Measurements from ENCODE around the gene CDH12.

The CDH12 gene

DNA sequence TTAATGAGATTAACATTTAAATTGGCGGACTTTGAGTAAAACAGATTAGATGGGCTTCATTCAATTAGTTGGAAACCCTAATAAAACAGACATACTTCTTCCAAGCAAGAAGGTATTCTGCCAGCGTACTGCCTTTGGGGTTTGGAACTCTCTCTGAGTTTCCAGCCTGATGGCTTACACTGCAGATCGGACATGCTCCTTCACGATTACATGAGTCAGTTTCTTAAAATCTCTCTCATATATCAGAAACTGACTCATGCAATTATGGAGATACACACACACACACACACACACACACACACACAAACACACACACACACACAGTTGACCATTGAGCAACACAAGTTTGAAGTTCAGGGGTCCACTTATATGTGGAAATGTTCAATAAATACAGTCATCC, 789.4 kb downstream of the CDH12 start:
- no peaks in the 10 kb centered on the region for H3K4me1 ChIP-seq (ENCODE audit: insufficient read depth, low read length, severe bottlenecking)
- H3K4me3 ChIP-seq (ENCODE audit: low read depth, low read length, poor library complexity, severe bottlenecking): no peak overlapping the region
- no peaks in the 10 kb centered on the region for H4K20me1 ChIP-seq (ENCODE audit: insufficient read depth, low read length)
- no peak for TF ChIP-seq EZH2 (IDR thresholded peaks at IDR 0.05; ENCODE audit: borderline replicate concordance, low read length)
- TF ChIP-seq, protein P1, sequence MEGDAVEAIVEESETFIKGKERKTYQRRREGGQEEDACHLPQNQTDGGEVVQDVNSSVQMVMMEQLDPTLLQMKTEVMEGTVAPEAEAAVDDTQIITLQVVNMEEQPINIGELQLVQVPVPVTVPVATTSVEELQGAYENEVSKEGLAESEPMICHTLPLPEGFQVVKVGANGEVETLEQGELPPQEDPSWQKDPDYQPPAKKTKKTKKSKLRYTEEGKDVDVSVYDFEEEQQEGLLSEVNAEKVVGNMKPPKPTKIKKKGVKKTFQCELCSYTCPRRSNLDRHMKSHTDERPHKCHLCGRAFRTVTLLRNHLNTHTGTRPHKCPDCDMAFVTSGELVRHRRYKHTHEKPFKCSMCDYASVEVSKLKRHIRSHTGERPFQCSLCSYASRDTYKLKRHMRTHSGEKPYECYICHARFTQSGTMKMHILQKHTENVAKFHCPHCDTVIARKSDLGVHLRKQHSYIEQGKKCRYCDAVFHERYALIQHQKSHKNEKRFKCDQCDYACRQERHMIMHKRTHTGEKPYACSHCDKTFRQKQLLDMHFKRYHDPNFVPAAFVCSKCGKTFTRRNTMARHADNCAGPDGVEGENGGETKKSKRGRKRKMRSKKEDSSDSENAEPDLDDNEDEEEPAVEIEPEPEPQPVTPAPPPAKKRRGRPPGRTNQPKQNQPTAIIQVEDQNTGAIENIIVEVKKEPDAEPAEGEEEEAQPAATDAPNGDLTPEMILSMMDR (IDR thresholded peaks at IDR 0.05; ENCODE audit: low read length): no peak
- no peaks in the 10 kb centered on the region for H3K79me2 ChIP-seq (ENCODE audit: insufficient read depth, low read length)
- no peak overlapping the region for H3K4me2 ChIP-seq (ENCODE audit: low read length)
- no peaks in the 10 kb centered on the region for H3K27me3 ChIP-seq (ENCODE audit: insufficient read depth, low read length)
- H3F3A ChIP-seq (ENCODE audit: insufficient read depth, low read length): no peaks in the 10 kb centered on the region
- no peak overlapping the region for H2AFZ ChIP-seq (ENCODE audit: low read length)
- no peaks in the 10 kb centered on the region for H3K36me3 ChIP-seq (ENCODE audit: insufficient read depth, low read length)
- no peaks in the 10 kb centered on the region for H3K9me2 ChIP-seq (ENCODE audit: low read depth, low read length)
- H3K9ac ChIP-seq (ENCODE audit: low read length): no peak overlapping the region
- no peaks in the 10 kb centered on the region for H3K9me3 ChIP-seq (ENCODE audit: low read length)
- no peak overlapping the region for H3K27ac ChIP-seq (ENCODE audit: low read depth, low read length, poor library complexity, severe bottlenecking)

DNA sequence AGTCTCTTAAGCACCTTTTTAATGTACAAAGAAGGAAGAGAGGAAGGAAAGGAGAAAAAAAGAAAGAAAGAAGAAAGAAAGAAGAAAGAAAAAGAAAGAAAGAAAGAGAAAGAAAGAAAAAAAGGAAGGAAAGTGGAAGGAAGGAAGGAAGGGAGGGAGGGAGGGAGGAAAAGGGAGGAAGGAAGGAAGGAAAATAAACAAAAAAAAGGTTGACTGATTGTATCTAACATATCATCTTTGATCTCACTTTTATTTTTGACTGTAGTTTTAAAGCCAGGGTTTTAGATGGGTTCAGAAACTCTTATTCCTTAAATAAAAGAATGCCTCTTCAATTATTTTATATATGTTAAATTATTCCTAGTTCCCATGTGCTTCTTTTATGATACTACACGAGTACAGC, 794.5 kb downstream of the CDH12 start:
- Histone ChIP-seq H3K9me3 (ENCODE audit: low read length) (no peaks in the 10 kb centered on the region), H3K27me3 (ENCODE audit: insufficient read depth, low read length) (no peaks in the 10 kb centered on the region), H2AFZ (ENCODE audit: low read length) (no peak overlapping the region), H3K4me3 (ENCODE audit: low read depth, low read length, poor library complexity, severe bottlenecking) (no peak overlapping the region), H3K27ac (ENCODE audit: low read depth, low read length, poor library complexity, severe bottlenecking) (no peak overlapping the region), H3K79me2 (ENCODE audit: insufficient read depth, low read length) (no peaks in the 10 kb centered on the region), H3K4me2 (ENCODE audit: low read length) (no peak overlapping the region), H3K9me2 (ENCODE audit: low read depth, low read length) (no peaks in the 10 kb centered on the region), H3K4me1 (ENCODE audit: insufficient read depth, low read length, severe bottlenecking) (no peaks in the 10 kb centered on the region), H3K36me3 (ENCODE audit: insufficient read depth, low read length) (no peaks in the 10 kb centered on the region), H4K20me1 (ENCODE audit: insufficient read depth, low read length) (no peaks in the 10 kb centered on the region), H3K9ac (ENCODE audit: low read length) (no peak overlapping the region), H3F3A (ENCODE audit: insufficient read depth, low read length) (no peaks in the 10 kb centered on the region)
- no peak for TF ChIP-seq EZH2 (IDR thresholded peaks at IDR 0.05; ENCODE audit: borderline replicate concordance, low read length)
- TF ChIP-seq, protein P1 (IDR thresholded peaks at IDR 0.05; ENCODE audit: low read length): no peak

DNA sequence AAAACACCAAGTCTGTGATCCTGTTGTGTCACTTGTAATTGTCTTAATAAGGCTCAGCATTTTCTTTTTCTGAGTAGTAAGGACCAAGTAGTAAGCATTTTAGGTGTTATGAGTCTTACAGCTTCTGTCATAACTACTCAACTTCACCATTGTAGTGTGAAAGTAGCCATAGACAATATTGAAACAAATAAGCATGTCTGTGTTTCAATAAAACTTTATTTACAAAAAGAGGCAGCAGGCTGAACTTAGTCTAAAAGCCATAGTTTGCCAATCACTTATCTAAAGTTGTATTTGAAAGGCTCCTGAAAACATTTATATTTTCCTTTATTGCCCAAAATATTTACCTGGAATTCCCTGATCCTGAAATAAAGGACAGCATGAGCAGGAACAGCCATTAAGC, 796.1 kb downstream of the CDH12 start:
- Histone ChIP-seq H3K27ac (ENCODE audit: low read depth, low read length, poor library complexity, severe bottlenecking) (no peak overlapping the region), H3K4me3 (ENCODE audit: low read depth, low read length, poor library complexity, severe bottlenecking) (no peak overlapping the region), H3K79me2 (ENCODE audit: insufficient read depth, low read length) (no peaks in the 10 kb centered on the region), H3K9me3 (ENCODE audit: low read length) (no peaks in the 10 kb centered on the region), H3K4me2 (ENCODE audit: low read length) (no peak overlapping the region), H2AFZ (ENCODE audit: low read length) (no peak overlapping the region), H4K20me1 (ENCODE audit: insufficient read depth, low read length) (no peaks in the 10 kb centered on the region), H3K27me3 (ENCODE audit: insufficient read depth, low read length) (no peaks in the 10 kb centered on the region), H3K9me2 (ENCODE audit: low read depth, low read length) (no peaks in the 10 kb centered on the region), H3K4me1 (ENCODE audit: insufficient read depth, low read length, severe bottlenecking) (no peaks in the 10 kb centered on the region), H3K36me3 (ENCODE audit: insufficient read depth, low read length) (no peaks in the 10 kb centered on the region), H3F3A (ENCODE audit: insufficient read depth, low read length) (no peaks in the 10 kb centered on the region), H3K9ac (ENCODE audit: low read length) (no peak overlapping the region)
- TF ChIP-seq EZH2 (IDR thresholded peaks at IDR 0.05; ENCODE audit: borderline replicate concordance, low read length): no peak
- TF ChIP-seq, protein P1 (IDR thresholded peaks at IDR 0.05; ENCODE audit: low read length): no peak

Data from OCI-LY1 (cell line).